Measurements from ENCODE around the gene RAF1. TPM values are rescaled to one million over a fixed set of nuclear protein-coding genes. Genes with fewer than 3 reads are reported as not detected.

Gene RAF1
- total and polyA plus RNA-seq, 9 of the 15 experiments (the other 6 are each of a cell fraction or from before 2014, with no cell fraction given) = 28.0 to 183 (median 85.6) TPM

DNA sequence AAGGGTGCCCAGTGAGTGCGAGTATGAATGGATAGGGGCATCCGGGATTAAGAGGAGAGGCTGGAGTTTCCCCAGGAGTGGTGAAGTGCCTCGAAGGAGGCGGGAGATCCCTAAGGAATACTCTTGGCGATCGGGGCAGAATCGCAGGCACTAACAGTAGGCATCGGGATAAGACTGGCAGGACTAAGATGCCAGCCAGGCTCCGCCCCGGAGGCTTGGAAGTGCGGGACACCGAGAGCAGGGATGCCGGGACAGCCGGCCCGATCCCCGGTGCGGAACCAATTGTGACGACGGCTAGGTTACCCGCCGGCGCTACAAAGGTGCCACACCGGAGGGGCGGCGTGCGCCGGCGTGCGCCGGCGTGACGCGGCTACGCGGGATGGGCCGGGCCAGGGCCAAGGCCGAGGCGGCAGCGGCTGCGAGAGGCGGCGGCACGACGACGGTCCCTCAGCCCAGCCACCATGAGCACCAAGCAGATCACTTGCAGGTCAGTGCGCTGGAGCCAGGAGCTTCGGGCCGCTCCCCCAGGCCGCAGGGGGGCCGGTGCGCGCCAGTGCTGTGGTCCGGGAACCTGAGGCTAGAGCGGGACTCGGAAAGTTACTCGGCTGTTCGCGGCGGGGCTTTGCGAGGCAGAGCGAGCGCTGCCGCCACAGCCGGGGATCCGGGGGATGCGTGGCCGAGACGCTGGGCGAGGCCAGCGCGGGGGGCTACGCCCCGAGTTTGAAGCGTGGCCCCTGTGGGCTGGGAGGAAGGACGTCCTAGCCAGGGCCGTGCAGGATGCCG, 107.0 kb downstream of the RAF1 start, which contains the start of gene MKRN2 (continued):
- TF ChIP-seq, protein P1, sequence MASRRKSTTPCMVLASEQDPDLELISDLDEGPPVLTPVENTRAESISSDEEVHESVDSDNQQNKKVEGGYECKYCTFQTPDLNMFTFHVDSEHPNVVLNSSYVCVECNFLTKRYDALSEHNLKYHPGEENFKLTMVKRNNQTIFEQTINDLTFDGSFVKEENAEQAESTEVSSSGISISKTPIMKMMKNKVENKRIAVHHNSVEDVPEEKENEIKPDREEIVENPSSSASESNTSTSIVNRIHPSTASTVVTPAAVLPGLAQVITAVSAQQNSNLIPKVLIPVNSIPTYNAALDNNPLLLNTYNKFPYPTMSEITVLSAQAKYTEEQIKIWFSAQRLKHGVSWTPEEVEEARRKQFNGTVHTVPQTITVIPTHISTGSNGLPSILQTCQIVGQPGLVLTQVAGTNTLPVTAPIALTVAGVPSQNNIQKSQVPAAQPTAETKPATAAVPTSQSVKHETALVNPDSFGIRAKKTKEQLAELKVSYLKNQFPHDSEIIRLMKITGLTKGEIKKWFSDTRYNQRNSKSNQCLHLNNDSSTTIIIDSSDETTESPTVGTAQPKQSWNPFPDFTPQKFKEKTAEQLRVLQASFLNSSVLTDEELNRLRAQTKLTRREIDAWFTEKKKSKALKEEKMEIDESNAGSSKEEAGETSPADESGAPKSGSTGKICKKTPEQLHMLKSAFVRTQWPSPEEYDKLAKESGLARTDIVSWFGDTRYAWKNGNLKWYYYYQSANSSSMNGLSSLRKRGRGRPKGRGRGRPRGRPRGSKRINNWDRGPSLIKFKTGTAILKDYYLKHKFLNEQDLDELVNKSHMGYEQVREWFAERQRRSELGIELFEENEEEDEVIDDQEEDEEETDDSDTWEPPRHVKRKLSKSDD (conservative IDR thresholded peaks at IDR 0.05; ENCODE audit: low read length) = no peak
- no peak for TF ChIP-seq ZNF699 (CRISPR knock-in tag; IDR thresholded peaks at IDR 0.05; ENCODE audit: insufficient replicate concordance)
- no peak for TF ChIP-seq PURB (CRISPR knock-in tag; IDR thresholded peaks at IDR 0.05; ENCODE audit: low read depth)
- peak; percentile 97 for TF ChIP-seq ZEB2 (IDR thresholded peaks at IDR 0.05)
- no peak for TF ChIP-seq CHD4 (IDR thresholded peaks at IDR 0.05; ENCODE audit: insufficient read depth, insufficient replicate concordance, low read depth, low read length, poor library complexity, severe bottlenecking)
- no peak for TF ChIP-seq HDAC6 (IDR thresholded peaks at IDR 0.05; ENCODE audit: low read depth, low read length)
- TF ChIP-seq SREBF2 (CRISPR knock-in tag; IDR thresholded peaks at IDR 0.05) = no peak
- TF ChIP-seq MED1 (CRISPR knock-in tag; IDR thresholded peaks at IDR 0.05; ENCODE audit: borderline replicate concordance) = no peak; the same call in 1 of the 2 replicates
- no peak for TF ChIP-seq CCAR2 (IDR thresholded peaks at IDR 0.05; ENCODE audit: low read depth, low read length)
- 0 out of 4 replicates have a peak, but pooled peaks of 1 of the 2 experiments have one; percentile 33 for TF ChIP-seq ARNT (IDR thresholded peaks at IDR 0.05)
- no peak for TF ChIP-seq SMAD3 (CRISPR knock-in tag; conservative IDR thresholded peaks at IDR 0.05)
- TF ChIP-seq ZNF174 (CRISPR knock-in tag; IDR thresholded peaks at IDR 0.05) = no peak
- TF ChIP-seq GABPB2 (CRISPR knock-in tag; conservative IDR thresholded peaks at IDR 0.05) = no peak
- no peak for TF ChIP-seq CBFA2T3 (IDR thresholded peaks at IDR 0.05)
- no peak for TF ChIP-seq CREBBP (IDR thresholded peaks at IDR 0.05; ENCODE audit: low read depth, low read length)
- no peak for TF ChIP-seq CHD1 (IDR thresholded peaks at IDR 0.05; ENCODE audit: low read length)
- TF ChIP-seq MXI1 (IDR thresholded peaks at IDR 0.05; ENCODE audit: low read depth, low read length) = peak; percentile 63
- TF ChIP-seq NFRKB (IDR thresholded peaks at IDR 0.05; ENCODE audit: low read depth) = no peak; the same call in none of the 2 replicates
- TF ChIP-seq ETV1 (tag; conservative IDR thresholded peaks at IDR 0.05; ENCODE audit: low read depth) = peak; percentile 66
- peak; percentile 98 for TF ChIP-seq POLR2AphosphoS5 (IDR thresholded peaks at IDR 0.05; ENCODE audit: control insufficient read depth, insufficient read depth, low read depth, low read length)
- TF ChIP-seq ZNF165 (CRISPR knock-in tag; IDR thresholded peaks at IDR 0.05; ENCODE audit: borderline replicate concordance) = peak; percentile 5; the same call in 1 of the 2 replicates
- TF ChIP-seq POLR2G (IDR thresholded peaks at IDR 0.05; ENCODE audit: low read depth, low read length) = peak; percentile 100
- TF ChIP-seq ZBED1 (IDR thresholded peaks at IDR 0.05) = 0 out of 2 replicates have a peak, but pooled peaks have one; percentile 60
- no peak for TF ChIP-seq ZNF77 (CRISPR knock-in tag; IDR thresholded peaks at IDR 0.05)
- TF ChIP-seq ZNF354B (CRISPR knock-in tag; IDR thresholded peaks at IDR 0.05) = no peak
- no peak for TF ChIP-seq SNRNP70 (optimal IDR thresholded peaks at IDR 0.05; ENCODE audit: low read depth, low read length)
- TF ChIP-seq ILF3 (IDR thresholded peaks at IDR 0.05; ENCODE audit: borderline replicate concordance) = peak; percentile 97; the same call in 1 of the 2 replicates
- TF ChIP-seq ZNF133 (CRISPR knock-in tag; IDR thresholded peaks at IDR 0.05) = no peak
- TF ChIP-seq ZNF764 (CRISPR knock-in tag; IDR thresholded peaks at IDR 0.05; ENCODE audit: low read depth) = no peak
- peak; percentile 98 for TF ChIP-seq SUPT5H (IDR thresholded peaks at IDR 0.05)

All from K562 (cell line).